GM23338 (cell line): Measurements from ENCODE around the gene NDUFB11. TPM values are rescaled to one million over a fixed set of nuclear protein-coding genes. Genes with fewer than 3 reads are reported as not detected.

Experiments used
- ATAC-seq: fragments of 200-7000 bp; cut with Tn5 transposase; 3 replicates; pipeline ENCODE4 v1.9.1; 2020
- DNase-seq: peaks from one replicate; pipeline ENCODE4 v3.0.0-alpha.2; 2015; ENCODE audit warnings: low spot score
- H2AFZ ChIP-seq: fragments of 200-600 bp; sonication (generic); 2 replicates; pipeline ENCODE4 v1.8.0; 2016; ENCODE audit warnings: antibody characterized with exemption, mild to moderate bottlenecking, moderate library complexity
- H3F3A ChIP-seq: fragments of 200-600 bp; sonication (generic); replicated peaks from 2 replicates; pipeline ENCODE4 v1.8.0; 2017; ENCODE audit warnings: antibody characterized with exemption, mixed run types, low read depth
- H3K27ac ChIP-seq: fragments of 200-600 bp; sonication (generic); 2 replicates; pipeline ENCODE4 v1.6.1; 2016; ENCODE audit warnings: low read depth
- H3K27me3 ChIP-seq: fragments of 200-600 bp; sonication (generic); 2 replicates; pipeline ENCODE4 v1.8.0; 2016; ENCODE audit warnings: mild to moderate bottlenecking, mixed run types, moderate library complexity; ENCODE audit not compliant: insufficient read depth
- H3K36me3 ChIP-seq: fragments of 200-600 bp; sonication (generic); 2 replicates; pipeline ENCODE4 v1.8.0; 2016; ENCODE audit warnings: mild to moderate bottlenecking; ENCODE audit not compliant: insufficient read depth
- H3K4me1 ChIP-seq: fragments of 200-600 bp; sonication (generic); 2 replicates; pipeline ENCODE4 v1.8.0; 2016; ENCODE audit warnings: mild to moderate bottlenecking, moderate library complexity; ENCODE audit not compliant: insufficient read depth
- H3K4me2 ChIP-seq: fragments of 200-600 bp; sonication (generic); 2 replicates; pipeline ENCODE4 v1.7.1; 2017; ENCODE audit warnings: mixed run types
- H3K4me3 ChIP-seq: fragments of 200-600 bp; sonication (generic); 2 replicates; pipeline ENCODE4 v1.6.1; 2016; ENCODE audit warnings: mixed run types
- H3K79me2 ChIP-seq: fragments of 200-600 bp; sonication (generic); replicated peaks from 2 replicates; pipeline ENCODE4 v1.8.0; 2017; ENCODE audit warnings: mild to moderate bottlenecking; ENCODE audit not compliant: insufficient read depth
- H3K9me2 ChIP-seq: fragments of 200-600 bp; sonication (generic); 2 replicates; pipeline ENCODE4 v1.8.0; 2017; ENCODE audit not compliant: insufficient read depth
- H4K20me1 ChIP-seq: fragments of 200-600 bp; sonication (generic); replicated peaks from 2 replicates; pipeline ENCODE4 v1.8.0; 2017; ENCODE audit warnings: mild to moderate bottlenecking; ENCODE audit not compliant: insufficient read depth
- H3K27ac Mint-ChIP-seq: 2 replicates; pipeline ENCODE4 v1.8.0; 2020; ENCODE audit warnings: inconsistent platforms, mild to moderate bottlenecking, moderate library complexity, mixed read lengths
- H3K27me3 Mint-ChIP-seq: 3 replicates; pipeline ENCODE4 v1.8.0; 2022; ENCODE audit warnings: low read depth, mild to moderate bottlenecking, moderate library complexity, mixed read lengths, inconsistent platforms; ENCODE audit not compliant: insufficient read depth, poor library complexity
- H3K36me3 Mint-ChIP-seq: 3 replicates; pipeline ENCODE4 v1.8.0; 2021; ENCODE audit warnings: low read depth, mild to moderate bottlenecking, inconsistent platforms, moderate library complexity, mixed read lengths
- H3K4me1 Mint-ChIP-seq: 3 replicates; pipeline ENCODE4 v1.8.0; 2020; ENCODE audit warnings: mild to moderate bottlenecking, inconsistent platforms, mixed read lengths
- H3K4me3 Mint-ChIP-seq: 3 replicates; pipeline ENCODE4 v1.8.0; 2021; ENCODE audit warnings: moderate library complexity, mild to moderate bottlenecking, inconsistent platforms, mixed read lengths
- H3K9me3 Mint-ChIP-seq: 3 replicates; pipeline ENCODE4 v1.8.0; 2020; ENCODE audit warnings: moderate library complexity, mild to moderate bottlenecking, inconsistent platforms, mixed read lengths
- CREB1 ChIP-seq: fragments of 250-450 bp; sonication (Bioruptor Pico); IDR thresholded peaks from 2 replicates; pipeline ENCODE4 v1.5.0; 2020; ENCODE audit warnings: low read depth, mild to moderate bottlenecking, moderate library complexity
- EZH2 ChIP-seq: fragments of 200-600 bp; sonication (generic); IDR thresholded peaks from one replicate; pipeline ENCODE4 v1.8.0; 2017; ENCODE audit warnings: antibody characterized with exemption, mild to moderate bottlenecking, low read depth; ENCODE audit not compliant: unreplicated experiment
- EZH2phosphoT487 ChIP-seq: fragments of 200-600 bp; sonication (generic); IDR thresholded peaks from one replicate; pipeline ENCODE4 v1.8.1; 2018; ENCODE audit warnings: antibody characterized with exemption; ENCODE audit not compliant: unreplicated experiment
- JUNB ChIP-seq: IDR thresholded peaks from one replicate; pipeline ENCODE4 v1.6.1; 2016; ENCODE audit warnings: antibody characterized with exemption; ENCODE audit not compliant: unreplicated experiment
- NANOG ChIP-seq: IDR thresholded peaks from 2 replicates; pipeline ENCODE4 v1.6.1; 2016; ENCODE audit warnings: antibody characterized with exemption, borderline replicate concordance
- POLR2AphosphoS5 ChIP-seq: IDR thresholded peaks from 2 replicates; pipeline ENCODE4 v1.6.1; 2016; ENCODE audit warnings: antibody characterized with exemption, low read depth
- STAT1 ChIP-seq: IDR thresholded peaks from one replicate; pipeline ENCODE4 v1.6.1; 2016; ENCODE audit warnings: antibody characterized with exemption; ENCODE audit not compliant: unreplicated experiment
- ZNF114 ChIP-seq: fragments of 250-450 bp; sonication (Bioruptor Pico); IDR thresholded peaks from 2 replicates; pipeline ENCODE4 v1.5.0; 2020; ENCODE audit warnings: mild to moderate bottlenecking, moderate library complexity
- ZNF331 ChIP-seq: fragments of 250-450 bp; sonication (Bioruptor Pico); IDR thresholded peaks from 2 replicates; pipeline ENCODE4 v1.5.0; 2020; ENCODE audit warnings: low read depth, mild to moderate bottlenecking, moderate library complexity
- polyA plus RNA-seq: library from polyadenylated mRNA; unstranded; fragments of >200 nt; fragmentation: Nextera tagmentation; extraction: Ambion mirVana; gene quantifications from 2 replicates; pipeline ENCODE4 v1.2.1, GENCODE V29; 2016
- total RNA-seq: library from RNA; depleted of rRNA; stranded (reverse); fragments of >200 nt; shearing (Covaris generic); gene quantifications from 2 replicates; pipeline ENCODE4 v1.2.3, GENCODE V29; 2014
- TF ChIP-seq, protein P1 (sequence below): fragments of 250-450 bp; sonication (Bioruptor Pico); IDR thresholded peaks from 2 replicates; pipeline ENCODE4 v1.5.0; 2020; ENCODE audit warnings: mild to moderate bottlenecking, moderate library complexity
- TF ChIP-seq, protein P2 (sequence below), 2 experiments: fragments of 200-600 bp in 1 of 2; sonication (generic) in 1 of 2; conservative IDR thresholded peaks; 2 replicates each; pipeline versions ENCODE4 v1.5.1 to v1.6.1; 2016 to 2017; ENCODE audit warnings: antibody characterized with exemption in 2 of 2, low read depth in 2 of 2, mild to moderate bottlenecking in 2 of 2, moderate library complexity in 1 of 2
- TF ChIP-seq, protein P3 (sequence below): IDR thresholded peaks from one replicate; pipeline ENCODE4 v1.6.1; 2018; ENCODE audit warnings: antibody characterized with exemption; ENCODE audit not compliant: unreplicated experiment
- TF ChIP-seq, protein P4 (sequence below): IDR thresholded peaks from 2 replicates; pipeline ENCODE4 v1.6.1; 2016; ENCODE audit warnings: antibody characterized with exemption

NDUFB11 gene
- total and polyA plus RNA-seq, 2 experiments from 2014 or later = 103 to 238 TPM

DNA sequence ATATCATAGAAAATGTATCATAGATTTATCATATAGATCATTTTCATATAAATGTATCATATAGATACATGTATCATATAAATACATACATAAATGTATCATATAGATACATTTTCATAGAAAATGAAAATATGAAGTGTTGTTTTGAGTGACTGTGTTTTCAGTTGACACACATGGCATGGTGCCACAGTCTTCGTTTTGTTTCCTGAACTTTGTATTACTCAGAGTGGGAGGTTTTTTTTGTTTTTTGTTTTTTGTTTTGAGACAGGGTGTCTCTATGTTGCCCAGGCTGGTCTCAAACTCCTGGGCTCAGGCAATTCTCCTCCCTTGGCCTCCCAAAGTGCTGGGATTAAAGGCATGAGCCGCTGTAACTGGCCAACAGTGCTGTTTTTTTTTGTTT is 4.4 kb upstream of the NDUFB11 start:
- H3K27ac Mint-ChIP-seq = no peak overlapping the region
- TF ChIP-seq, protein P1, sequence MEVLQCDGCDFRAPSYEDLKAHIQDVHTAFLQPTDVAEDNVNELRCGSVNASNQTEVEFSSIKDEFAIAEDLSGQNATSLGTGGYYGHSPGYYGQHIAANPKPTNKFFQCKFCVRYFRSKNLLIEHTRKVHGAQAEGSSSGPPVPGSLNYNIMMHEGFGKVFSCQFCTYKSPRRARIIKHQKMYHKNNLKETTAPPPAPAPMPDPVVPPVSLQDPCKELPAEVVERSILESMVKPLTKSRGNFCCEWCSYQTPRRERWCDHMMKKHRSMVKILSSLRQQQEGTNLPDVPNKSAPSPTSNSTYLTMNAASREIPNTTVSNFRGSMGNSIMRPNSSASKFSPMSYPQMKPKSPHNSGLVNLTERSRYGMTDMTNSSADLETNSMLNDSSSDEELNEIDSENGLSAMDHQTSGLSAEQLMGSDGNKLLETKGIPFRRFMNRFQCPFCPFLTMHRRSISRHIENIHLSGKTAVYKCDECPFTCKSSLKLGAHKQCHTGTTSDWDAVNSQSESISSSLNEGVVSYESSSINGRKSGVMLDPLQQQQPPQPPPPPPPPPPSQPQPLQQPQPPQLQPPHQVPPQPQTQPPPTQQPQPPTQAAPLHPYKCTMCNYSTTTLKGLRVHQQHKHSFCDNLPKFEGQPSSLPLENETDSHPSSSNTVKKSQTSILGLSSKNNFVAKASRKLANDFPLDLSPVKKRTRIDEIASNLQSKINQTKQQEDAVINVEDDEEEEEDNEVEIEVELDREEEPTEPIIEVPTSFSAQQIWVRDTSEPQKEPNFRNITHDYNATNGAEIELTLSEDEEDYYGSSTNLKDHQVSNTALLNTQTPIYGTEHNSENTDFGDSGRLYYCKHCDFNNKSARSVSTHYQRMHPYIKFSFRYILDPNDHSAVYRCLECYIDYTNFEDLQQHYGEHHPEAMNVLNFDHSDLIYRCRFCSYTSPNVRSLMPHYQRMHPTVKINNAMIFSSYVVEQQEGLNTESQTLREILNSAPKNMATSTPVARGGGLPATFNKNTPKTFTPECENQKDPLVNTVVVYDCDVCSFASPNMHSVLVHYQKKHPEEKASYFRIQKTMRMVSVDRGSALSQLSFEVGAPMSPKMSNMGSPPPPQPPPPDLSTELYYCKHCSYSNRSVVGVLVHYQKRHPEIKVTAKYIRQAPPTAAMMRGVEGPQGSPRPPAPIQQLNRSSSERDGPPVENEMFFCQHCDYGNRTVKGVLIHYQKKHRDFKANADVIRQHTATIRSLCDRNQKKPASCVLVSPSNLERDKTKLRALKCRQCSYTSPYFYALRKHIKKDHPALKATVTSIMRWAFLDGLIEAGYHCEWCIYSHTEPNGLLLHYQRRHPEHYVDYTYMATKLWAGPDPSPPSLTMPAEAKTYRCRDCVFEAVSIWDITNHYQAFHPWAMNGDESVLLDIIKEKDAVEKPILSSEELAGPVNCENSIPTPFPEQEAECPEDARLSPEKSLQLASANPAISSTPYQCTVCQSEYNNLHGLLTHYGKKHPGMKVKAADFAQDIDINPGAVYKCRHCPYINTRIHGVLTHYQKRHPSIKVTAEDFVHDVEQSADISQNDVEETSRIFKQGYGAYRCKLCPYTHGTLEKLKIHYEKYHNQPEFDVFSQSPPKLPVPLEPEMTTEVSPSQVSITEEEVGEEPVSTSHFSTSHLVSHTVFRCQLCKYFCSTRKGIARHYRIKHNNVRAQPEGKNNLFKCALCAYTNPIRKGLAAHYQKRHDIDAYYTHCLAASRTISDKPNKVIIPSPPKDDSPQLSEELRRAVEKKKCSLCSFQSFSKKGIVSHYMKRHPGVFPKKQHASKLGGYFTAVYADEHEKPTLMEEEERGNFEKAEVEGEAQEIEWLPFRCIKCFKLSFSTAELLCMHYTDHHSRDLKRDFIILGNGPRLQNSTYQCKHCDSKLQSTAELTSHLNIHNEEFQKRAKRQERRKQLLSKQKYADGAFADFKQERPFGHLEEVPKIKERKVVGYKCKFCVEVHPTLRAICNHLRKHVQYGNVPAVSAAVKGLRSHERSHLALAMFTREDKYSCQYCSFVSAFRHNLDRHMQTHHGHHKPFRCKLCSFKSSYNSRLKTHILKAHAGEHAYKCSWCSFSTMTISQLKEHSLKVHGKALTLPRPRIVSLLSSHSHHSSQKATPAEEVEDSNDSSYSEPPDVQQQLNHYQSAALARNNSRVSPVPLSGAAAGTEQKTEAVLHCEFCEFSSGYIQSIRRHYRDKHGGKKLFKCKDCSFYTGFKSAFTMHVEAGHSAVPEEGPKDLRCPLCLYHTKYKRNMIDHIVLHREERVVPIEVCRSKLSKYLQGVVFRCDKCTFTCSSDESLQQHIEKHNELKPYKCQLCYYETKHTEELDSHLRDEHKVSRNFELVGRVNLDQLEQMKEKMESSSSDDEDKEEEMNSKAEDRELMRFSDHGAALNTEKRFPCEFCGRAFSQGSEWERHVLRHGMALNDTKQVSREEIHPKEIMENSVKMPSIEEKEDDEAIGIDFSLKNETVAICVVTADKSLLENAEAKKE = no peak
- no peak for TF ChIP-seq JUNB
- no peak for TF ChIP-seq NANOG
- no peak for TF ChIP-seq CREB1 (CRISPR knock-in tag)
- TF ChIP-seq, protein P2, sequence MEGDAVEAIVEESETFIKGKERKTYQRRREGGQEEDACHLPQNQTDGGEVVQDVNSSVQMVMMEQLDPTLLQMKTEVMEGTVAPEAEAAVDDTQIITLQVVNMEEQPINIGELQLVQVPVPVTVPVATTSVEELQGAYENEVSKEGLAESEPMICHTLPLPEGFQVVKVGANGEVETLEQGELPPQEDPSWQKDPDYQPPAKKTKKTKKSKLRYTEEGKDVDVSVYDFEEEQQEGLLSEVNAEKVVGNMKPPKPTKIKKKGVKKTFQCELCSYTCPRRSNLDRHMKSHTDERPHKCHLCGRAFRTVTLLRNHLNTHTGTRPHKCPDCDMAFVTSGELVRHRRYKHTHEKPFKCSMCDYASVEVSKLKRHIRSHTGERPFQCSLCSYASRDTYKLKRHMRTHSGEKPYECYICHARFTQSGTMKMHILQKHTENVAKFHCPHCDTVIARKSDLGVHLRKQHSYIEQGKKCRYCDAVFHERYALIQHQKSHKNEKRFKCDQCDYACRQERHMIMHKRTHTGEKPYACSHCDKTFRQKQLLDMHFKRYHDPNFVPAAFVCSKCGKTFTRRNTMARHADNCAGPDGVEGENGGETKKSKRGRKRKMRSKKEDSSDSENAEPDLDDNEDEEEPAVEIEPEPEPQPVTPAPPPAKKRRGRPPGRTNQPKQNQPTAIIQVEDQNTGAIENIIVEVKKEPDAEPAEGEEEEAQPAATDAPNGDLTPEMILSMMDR (conservative IDR thresholded peaks at IDR 0.05; ENCODE audit: low read depth in 2 of 2) = no peak
- no peak for TF ChIP-seq POLR2AphosphoS5
- TF ChIP-seq EZH2 = no peak
- no peak for TF ChIP-seq ZNF331 (CRISPR knock-in tag)
- no peak for TF ChIP-seq STAT1
- no peak for TF ChIP-seq EZH2phosphoT487
- TF ChIP-seq, protein P3, sequence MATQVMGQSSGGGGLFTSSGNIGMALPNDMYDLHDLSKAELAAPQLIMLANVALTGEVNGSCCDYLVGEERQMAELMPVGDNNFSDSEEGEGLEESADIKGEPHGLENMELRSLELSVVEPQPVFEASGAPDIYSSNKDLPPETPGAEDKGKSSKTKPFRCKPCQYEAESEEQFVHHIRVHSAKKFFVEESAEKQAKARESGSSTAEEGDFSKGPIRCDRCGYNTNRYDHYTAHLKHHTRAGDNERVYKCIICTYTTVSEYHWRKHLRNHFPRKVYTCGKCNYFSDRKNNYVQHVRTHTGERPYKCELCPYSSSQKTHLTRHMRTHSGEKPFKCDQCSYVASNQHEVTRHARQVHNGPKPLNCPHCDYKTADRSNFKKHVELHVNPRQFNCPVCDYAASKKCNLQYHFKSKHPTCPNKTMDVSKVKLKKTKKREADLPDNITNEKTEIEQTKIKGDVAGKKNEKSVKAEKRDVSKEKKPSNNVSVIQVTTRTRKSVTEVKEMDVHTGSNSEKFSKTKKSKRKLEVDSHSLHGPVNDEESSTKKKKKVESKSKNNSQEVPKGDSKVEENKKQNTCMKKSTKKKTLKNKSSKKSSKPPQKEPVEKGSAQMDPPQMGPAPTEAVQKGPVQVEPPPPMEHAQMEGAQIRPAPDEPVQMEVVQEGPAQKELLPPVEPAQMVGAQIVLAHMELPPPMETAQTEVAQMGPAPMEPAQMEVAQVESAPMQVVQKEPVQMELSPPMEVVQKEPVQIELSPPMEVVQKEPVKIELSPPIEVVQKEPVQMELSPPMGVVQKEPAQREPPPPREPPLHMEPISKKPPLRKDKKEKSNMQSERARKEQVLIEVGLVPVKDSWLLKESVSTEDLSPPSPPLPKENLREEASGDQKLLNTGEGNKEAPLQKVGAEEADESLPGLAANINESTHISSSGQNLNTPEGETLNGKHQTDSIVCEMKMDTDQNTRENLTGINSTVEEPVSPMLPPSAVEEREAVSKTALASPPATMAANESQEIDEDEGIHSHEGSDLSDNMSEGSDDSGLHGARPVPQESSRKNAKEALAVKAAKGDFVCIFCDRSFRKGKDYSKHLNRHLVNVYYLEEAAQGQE = no peak
- no peak for TF ChIP-seq ZNF114 (CRISPR knock-in tag)
- TF ChIP-seq, protein P4, sequence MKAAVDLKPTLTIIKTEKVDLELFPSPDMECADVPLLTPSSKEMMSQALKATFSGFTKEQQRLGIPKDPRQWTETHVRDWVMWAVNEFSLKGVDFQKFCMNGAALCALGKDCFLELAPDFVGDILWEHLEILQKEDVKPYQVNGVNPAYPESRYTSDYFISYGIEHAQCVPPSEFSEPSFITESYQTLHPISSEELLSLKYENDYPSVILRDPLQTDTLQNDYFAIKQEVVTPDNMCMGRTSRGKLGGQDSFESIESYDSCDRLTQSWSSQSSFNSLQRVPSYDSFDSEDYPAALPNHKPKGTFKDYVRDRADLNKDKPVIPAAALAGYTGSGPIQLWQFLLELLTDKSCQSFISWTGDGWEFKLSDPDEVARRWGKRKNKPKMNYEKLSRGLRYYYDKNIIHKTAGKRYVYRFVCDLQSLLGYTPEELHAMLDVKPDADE = no peak
- Histone ChIP-seq H3K36me3 (no peaks in the 10 kb centered on the region), H3K27ac (no peak overlapping the region), H3K9me2 (no peaks in the 10 kb centered on the region), H3K4me3 (no peak overlapping the region), H3K4me2 (no peak overlapping the region), H4K20me1 (no peaks in the 10 kb centered on the region; the same call in 1 of the 2 replicates), H3K27me3 (no peaks in the 10 kb centered on the region), H2AFZ (no peak overlapping the region), H3F3A (no peaks in the 10 kb centered on the region), H3K79me2 (peaks cover 86% of the 10 kb centered on the region), H3K4me1 (peaks cover 5% of the 10 kb centered on the region; the same call in 1 of the 2 replicates)
- ATAC-seq (no peak), DNase-seq (no peak)
- peaks cover 15% of the 10 kb centered on the region; the same call in 2 of the 3 replicates for H3K4me1 Mint-ChIP-seq
- no peak overlapping the region for H3K4me3 Mint-ChIP-seq
- peaks cover 12% of the 10 kb centered on the region for H3K27me3 Mint-ChIP-seq
- no peaks in the 10 kb centered on the region for H3K9me3 Mint-ChIP-seq
- H3K36me3 Mint-ChIP-seq = peaks cover 20% of the 10 kb centered on the region; the same call in 2 of the 3 replicates
